ENCODE measurements around the gene PNCK.

PNCK gene

DNA sequence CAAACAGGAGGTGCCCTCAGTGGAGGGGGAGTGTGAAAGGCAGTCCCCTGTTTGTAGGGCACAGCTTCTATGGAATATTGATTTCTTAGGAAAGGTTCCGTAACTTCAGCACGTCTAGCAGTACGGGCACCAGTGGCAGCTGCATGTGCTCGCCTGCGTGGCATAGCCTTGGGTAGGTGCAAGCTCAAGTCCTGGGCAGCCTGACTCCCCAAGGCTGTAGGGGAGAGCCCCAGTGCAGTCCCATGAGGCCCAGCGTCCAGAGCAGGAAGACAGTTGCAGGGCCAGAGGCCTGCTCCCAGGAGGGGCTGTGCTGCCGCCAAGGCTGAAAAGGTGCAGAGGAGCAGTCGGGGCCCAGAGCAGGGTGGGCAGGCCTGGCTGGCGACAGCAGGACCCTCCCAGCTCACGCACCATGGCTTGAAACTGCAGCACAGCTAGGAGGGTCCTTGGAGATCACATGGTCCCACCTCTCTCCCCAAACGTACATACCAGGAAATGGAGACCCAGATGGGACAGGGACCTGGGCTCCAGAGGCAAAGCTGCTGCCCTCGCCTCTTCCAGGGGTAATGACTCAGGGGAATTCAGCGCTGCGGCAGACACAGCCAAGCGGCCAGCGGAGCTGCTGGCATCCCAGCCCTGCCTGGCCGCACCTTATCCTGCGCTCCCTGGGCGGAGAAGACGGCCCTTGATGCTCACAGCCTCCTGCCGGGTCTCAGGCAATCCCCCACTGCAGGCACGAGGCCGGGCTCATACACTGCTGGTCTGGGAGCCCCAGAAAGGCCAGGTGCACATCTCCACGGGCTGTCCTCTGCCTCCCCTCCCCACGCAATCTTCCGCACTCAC, 32.7 kb downstream of the PNCK start:
- DNase-seq = no peak

DNA sequence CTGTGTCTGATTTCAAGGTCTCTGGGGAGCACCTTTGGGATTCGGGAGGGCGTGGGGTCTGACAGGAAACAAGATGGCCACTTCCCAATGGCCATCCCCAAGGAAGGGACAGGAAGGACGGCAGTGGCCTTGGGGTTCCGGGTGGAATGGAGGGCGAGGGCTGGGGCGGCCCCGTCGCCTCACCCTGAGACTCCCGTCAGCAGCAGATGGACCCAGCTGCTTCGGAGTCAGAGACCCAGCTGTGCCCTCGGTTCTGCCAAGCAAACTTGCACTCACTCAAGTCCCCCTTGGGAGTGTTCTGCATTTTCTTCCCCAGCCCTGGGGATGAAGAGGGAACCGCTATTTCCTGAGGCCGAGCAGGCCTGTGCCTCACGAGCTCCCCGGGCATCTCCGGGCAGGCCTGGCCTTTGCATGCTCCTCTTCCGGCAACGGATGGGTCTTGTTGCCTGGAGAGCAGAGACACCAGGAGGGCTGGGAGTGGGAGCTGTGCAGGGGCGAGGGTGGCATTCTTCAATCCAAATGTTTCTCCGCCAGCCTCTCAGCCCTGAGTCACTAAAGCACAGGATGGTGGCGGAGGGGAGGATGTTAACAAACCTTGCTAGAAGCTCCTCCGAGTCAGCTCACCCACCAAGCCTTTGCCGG, 33.4 kb downstream of the PNCK start:
- DNase-seq = no peak

DNA sequence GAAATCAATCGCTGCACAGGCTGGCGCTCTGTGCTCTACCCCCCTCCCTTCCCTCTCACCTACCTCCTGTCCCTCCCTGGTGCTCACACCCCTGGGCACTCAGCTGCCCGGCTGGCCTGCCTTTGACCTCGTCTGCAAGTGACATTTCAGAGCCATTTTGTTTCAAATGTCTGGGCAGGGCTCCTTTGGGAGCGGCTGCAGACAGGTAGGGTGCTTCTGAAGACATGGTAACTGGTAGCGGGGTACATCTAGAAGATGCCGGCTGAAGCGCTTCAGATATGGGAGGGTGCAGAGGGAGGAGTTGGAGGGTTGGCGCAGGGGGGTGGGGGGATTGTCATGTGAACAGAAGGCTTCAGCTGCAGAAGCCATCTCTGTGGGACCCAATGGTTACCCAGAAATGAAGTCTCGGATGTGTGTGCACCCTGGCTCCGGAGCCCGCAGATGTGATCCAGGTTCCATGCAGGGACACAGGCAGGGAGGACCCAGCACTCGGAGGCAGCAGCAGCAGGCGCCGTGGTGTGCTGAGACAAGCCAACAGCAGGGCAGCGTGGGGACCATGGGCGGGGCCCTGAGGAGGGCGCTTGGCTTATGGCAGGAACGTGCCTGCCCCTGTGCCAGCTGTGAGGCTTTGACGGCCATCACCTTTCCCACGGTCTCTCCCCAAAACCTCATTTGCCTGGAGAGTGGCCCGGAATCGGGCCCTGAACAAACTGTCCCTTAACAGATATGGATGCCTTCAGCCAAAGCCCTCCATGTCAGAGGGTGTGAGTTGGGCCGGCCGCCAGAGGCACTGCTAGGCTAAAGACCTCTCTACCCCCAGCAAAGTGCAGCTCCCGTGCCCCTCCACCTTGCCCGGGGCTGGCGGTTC, 34.2 kb downstream of the PNCK start:
- DNase-seq = no peak

DNA sequence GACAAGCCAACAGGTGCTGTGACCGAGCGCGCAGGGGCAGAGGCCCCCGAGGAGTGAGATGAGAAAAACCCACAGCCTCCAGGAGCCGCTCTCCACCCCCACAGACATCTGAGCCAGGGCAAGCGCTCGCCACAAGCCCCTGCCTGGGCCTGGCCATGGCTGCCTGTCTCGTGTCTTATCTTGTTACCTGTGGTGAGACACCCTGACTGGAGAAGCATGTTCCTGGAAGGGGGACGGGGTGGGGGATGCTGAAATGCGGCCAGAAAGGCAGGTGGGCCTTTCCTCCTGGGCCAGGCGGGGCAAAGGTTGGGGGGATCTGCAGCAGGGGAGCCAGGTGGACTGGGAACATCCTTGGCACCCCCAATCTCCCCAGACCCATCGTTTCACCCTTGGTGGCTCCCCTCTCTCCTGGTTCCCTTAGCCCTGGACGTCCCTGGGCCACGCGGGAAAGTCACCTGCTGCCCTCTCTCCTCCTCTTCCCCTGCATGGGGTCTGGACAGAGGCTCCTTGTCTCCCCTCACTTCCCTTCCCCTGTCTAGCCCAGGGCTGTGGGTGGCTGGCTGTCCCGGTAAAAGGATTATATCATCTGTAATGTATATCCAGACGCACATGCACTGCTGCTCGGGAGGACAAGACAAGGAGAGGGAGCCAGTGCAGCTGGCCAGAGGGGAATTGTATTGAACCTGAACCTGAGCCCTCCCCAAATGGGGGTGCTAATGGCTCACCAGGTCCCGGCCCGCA, 35.0 kb downstream of the PNCK start:
- DNase-seq = no peak

DNA sequence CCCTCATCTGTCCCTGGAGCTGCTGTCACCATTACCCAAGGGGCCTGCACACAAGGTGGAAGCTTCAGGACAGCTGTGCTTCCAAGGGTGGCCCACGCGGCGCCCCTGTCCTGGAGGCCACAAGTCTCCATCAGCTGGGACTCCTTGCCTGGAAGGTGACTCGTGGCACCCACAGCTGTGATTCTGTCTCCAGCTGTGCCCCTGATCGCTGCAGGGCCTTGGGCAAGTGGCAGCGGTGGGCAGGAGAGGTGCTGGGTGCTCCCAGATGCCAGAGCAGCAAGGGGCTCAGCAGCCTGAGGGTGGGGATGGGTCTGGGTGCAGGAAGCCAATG, 35.6 kb downstream of the PNCK start:
- DNase-seq = no peak

DNA sequence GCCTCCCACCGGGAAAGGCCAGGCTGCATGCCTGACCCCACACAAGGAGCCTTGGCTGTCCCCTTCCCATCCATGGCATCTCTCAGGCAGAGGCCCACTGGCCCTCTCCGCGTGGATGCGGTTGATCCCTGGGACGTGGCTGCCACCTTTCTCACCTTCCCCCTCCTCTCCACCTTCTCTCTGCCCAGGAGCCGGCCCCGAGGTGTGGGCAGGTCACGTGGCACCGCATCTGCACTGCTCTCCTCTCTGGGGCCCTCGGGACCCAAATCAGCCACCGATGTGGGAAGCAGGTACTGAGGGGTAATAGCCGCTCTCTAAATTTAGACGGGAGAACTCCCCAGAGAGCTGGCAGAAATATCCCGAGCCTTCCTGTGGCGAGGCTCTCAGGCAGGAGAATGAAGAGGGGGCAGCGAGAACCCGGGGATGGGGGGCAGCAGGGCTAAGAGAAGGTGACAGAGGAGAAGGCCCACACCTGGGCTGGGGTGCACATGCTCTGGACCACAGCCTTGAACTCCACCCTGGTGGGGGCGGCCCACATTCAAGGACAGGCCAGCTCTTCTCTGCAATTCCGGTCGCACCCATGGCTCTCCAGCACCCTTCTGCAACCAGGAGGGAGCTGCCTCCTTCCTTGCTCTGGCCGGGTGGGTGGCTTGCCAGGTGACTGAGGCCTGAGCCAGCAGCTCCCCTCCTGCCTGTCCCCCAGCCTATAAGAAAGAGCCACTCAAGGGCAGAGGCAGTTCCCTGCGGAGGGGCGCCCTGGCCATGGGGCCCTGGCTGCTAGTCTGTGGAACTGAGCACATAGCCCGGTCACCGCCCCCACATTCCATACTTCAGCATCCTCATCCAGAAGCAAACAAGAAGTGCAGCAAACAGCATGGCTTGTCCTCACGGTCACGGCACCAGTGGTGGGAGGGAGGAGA, 36.2 kb downstream of the PNCK start:
- no peak for DNase-seq

DNA sequence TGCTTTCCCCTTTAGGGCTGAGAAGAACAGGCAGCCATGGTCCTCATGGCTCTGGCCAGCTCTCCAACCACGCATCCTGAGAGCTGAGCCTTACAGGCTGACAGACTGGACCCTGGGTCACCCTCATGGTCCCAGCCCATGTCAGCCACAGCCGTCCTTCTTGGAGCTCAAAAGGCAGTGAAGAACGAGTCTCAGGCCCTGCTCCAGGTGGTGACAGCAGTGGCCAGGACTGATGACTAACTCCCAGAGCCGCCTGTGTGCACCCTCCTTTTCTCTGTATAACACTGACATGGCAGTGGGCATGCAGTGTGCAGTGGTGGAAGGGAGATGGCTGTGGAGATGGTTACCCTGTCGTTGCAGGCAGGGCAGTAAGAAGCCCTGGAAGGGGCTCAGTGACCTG, 36.9 kb downstream of the PNCK start:
- no peak for DNase-seq

DNA sequence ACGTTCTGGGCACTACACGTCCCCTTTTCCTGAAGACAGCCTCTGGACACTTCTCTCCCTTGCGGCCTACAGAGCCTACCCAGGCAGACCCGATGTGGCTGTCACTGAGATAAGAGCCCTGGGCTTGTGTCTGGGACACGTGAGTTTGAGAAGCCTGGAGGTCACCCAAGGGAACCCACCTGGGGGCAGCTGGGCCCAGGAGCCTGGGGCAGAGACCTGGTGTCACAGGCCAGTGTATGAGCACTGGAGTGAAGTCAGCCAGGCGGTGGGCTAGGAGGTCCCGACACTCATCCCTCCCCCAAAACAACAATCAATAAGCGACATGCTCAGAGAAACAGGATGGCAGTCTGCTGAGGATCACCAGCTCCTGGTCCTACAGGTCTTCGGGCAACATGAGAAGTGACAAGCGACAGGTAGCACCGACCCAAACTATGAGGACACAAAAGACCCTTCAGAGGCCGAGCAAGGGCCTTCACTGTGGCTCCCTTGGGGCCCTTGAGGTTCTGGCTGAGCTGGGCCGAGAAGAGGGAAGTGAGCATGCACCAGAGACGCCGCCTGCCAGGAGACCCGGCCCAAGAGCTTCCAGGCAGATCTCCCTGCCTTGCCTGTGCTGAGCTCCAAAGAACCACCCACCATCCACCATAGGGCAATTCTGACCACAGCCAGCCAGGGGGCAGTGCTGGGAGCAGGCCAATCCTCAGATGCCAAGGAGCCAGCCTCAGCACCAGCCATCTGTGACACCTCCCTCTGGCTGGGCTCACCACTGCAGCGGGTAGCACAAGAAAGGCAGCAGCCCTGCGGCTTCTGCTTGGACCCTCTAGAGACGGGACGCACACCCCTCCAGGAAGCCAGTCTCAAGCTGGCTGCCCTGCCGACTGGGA, 37.6 kb downstream of the PNCK start:
- peak; percentile 29 to 36 for DNase-seq

DNA sequence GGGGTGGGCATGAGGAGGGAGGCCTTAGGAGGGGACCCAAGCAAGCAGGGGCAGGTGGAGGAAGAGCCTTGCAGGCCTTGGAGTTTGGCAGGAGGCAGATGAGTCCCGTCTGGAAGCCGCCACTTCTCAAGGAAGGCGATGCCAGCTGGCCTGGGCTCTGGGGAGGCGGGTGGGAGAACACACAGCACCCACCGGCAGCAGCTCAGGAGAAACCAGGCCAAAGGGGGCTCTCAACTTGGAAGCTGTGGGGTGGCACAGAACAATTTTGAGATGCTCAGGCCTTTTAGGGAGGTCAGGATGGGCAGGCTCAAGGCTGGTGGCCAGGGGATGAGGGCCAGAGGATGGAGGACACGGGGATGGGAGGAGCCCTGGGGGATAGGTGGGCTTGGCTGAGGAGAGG, 38.2 kb downstream of the PNCK start:
- DNase-seq = no peak

DNA sequence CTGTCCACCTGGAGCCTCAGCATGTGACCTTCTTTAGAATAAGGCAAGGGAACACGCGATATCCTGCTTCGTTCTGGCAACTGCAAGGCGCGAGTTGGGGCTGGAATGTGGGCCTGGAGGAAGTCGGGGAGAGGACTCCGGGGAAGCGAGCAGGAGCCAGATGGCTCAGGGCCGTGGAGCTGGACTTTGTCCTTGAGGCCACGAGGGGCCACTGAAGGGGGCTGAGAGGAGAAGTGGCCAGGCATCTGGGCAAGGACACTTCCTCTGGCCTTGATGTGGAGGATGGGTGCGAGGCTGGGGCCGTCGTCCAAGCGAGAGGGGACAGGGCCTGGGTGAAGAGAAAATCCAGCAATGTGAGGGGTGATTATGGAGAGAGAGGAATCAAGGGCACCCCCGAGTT, 38.8 kb downstream of the PNCK start:
- DNase-seq = no peak

DNA sequence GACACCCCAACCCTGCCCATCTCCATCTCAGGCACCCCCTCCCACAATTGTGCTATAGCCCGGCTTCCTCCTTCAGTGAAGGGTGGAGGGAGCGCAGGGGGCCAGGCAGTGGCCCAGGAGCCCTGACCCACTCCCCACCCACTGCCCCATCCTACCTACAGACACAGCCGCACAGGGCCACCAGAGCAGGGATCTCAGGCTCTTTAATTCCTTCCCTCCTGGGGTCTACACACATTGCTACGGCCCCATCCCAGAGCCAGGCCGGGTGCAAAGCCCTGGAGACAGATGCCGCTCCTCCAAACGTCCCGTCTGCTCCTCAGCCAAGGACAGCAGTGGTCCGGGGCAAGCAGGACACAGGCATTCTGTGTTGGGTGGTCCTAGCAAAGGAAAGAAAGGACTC, 39.4 kb downstream of the PNCK start:
- no peak for DNase-seq

DNA sequence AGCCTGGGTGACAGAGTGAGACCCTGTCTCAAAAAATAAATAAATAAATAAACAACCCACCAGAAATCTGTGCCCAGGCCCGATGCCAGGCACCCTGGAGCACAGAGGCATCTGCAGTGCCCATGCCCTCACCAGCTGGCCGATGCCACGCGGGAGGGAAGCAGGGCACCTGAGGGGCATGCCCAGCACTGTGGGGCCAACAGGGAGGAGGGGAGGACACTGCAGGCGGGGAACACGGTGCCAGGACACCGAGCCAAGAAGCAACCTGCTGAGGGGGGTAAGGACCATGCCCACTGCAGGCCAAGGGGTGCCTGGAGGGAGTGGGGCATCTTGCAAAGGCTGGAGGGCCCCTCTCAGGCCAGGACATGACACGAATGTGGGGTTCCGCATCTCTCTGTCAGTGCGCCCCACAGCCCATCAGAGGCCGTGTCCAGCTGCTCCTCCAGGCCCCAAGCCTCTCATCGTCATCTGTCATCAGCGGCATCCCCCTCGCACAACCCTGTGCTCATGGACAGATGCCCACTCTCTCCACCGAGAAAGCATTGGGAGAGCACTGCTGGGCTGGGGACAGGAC, 39.9 kb downstream of the PNCK start:
- no peak for DNase-seq

DNA sequence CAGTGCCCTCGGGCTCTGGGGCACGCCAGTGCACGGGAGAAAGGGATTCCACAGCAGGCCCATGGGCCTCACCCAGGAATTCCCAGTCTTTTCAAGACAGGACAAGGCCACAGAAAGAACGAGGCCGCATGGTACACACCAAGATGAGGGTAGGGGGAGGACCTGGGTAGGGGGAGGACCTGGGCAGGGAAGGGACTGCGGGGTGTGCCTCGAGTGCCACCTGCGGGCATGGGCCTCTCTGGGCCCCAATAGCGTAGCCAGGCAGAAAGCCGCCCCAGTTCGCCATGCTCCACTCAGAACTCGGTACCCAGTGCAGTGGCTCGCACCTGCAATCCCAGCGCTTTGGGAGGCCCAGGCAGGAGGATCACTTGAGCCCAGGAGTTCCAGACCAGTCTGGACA, 40.6 kb downstream of the PNCK start:
- no peak for DNase-seq

DNA sequence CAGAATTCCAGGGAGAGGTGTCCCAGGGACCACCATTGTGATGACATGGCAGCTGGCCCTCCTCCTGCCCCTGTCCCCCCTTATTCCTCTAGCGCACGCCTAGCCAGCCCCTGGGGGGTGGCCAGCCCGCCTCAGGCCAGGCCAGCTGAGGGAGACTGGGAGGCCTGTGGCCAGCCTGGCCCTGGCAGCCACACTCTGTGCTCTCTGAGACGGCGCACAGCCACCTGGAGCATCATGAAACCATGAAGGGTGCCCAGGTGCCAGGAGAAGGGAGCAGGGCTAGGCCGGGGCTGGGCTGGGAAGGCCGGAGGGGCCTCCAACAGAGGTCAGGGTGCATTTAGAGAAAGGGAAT, 41.0 kb downstream of the PNCK start:
- no peak for DNase-seq

DNA sequence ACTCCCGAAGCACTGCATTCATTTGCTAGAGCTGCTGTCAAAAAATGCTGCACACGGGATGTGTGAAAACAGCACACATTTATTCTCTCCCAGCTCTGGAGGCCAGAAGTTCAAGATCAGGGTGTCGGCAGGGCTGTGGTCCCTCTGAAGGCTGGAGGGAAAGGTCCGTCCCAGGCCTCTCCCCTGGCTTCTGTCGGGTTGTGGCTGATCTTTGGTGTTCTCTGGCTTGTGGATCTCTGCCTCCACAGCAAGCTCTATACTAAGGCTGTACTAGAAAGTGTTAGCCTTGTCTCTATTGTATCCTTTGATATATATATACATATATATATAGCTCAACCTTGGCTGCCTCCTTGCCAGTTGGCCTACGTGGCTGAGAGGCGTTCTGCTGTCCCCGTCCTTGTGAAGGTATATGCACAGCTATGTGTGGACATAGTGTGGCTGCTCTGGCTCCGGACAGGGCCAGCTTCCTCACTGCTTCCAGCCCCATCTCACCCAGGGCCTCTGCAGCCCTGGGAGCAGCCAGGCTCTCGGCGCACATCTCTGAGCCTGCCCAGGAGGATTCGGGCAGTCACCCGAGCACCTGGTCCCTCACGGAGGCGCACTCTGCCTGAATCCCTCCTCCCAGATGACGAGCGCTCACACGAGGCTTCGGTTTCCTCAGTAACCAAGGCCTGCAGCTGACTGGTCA, 41.6 kb downstream of the PNCK start:
- DNase-seq = no peak

DNA sequence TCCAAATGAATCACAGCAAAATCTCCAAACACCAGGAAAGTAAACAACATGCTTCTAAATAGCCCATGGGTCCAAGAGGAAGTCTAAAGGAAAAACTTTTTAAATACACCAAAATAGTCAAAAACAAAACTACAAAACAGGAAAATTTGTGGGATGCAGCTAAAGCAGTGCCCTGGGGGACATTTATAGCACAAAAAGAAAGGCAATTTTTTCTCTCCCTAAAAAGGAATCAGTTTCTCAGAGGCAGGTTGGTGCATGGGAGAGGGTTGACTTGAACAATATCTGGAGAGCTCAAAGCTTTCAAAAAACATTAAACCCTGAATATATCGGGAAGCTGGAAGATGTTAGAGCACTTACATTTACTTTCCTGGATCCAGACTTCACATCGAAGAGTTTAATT, 42.3 kb downstream of the PNCK start:
- no peak for DNase-seq

DNA sequence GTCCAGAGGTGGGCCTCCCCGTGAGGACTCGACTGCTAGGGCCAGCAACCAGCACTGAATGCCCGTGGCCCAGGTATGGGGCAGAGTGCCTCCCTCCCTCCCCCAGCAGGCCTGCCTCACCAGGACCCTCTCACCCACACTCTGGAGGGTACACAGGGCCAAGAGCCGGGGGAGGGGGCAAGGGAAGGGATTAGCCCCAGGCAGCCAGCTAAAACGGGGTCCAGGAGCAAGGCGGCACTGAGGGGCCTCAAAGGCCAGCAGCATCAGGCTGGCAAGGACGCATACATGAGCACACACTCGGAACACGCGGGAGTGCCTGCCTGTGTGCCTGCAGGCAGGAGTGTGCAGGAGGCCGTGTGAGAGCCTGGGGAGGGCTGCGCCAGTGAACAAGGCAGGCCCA, 44.9 kb downstream of the PNCK start:
- no peak for DNase-seq

DNA sequence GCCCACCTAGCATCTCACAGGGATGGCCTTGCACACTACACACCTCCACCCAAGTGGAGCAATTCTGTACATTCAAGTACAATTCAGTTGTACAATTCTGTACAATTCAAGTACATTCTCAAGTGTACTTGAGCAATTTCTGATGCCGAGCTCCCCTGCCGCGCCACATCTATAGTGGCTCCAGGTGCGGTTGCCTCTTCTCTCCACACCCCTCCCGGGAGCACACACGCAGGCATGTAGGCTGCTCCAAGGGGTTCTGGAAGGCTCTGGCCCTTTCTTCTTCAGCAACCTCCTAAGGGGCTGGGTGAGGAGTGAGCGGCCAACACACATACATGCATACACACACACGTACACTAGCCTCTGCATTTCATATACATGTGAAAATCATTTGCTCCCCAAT, 45.5 kb downstream of the PNCK start:
- no peak for DNase-seq

DNA sequence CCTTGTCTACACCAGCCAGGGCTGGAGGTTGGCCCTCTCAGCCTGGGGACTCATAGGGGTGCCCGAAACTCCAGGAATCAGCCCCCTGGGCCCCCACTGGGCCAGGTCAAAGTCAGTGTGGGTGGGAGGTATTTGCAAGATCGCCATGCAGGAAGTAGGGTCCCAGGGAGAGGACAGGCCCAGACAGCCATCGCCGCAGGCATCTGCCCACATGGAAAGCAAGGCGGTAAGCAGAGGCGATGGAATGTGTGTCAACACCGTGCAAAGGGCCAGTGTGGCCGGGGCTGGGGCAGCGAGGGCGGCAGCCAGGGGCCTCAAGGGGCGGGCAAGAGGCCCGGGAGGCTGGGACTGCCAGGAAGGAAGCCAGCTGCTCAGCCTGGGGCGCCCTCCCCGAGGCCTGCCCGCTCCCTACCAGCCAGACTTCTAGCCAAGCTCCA, 45.9 kb downstream of the PNCK start:
- peak in 1 of 2 donors; percentile 5 for DNase-seq

All from inflammatory macrophage treated with lipopolysaccharide for 1 hour (primary cell).